HepG2 (cell line): ENCODE results near the gene MTREX. TPM values are rescaled to one million over a fixed set of nuclear protein-coding genes. Genes with fewer than 3 reads are reported as not detected.

Experiments
- EP300 ChIP-seq, 3 experiments: sonication (generic) in 1 of 3; formaldehyde crosslinking in 1 of 3; IDR thresholded peaks; 2 replicates each; pipeline versions ENCODE4 v1.5.1 to v1.6.1; 2011 to 2020; ENCODE audit warnings: low read depth in 2 of 3, low read length in 2 of 3, borderline replicate concordance in 1 of 3, improper control_type of control experiment in 1 of 3, mild to moderate bottlenecking in 1 of 3, missing genetic modification reagents in 1 of 3, moderate library complexity in 1 of 3
- NR2F6 ChIP-seq, 2 experiments: IDR thresholded peaks; 2 replicates each; pipeline ENCODE4 v1.6.1; 2016; ENCODE audit warnings: antibody characterized with exemption in 1 of 2, mild to moderate bottlenecking in 1 of 2
- ZHX2 ChIP-seq, 2 experiments: sonication (generic) in 1 of 2; formaldehyde crosslinking in 1 of 2; IDR thresholded peaks; 2 replicates each; pipeline versions ENCODE4 v1.6.1 to v1.9.0; 2014 to 2022; ENCODE audit warnings: antibody characterized with exemption in 1 of 2, borderline replicate concordance in 1 of 2, inconsistent platforms in 1 of 2, low read depth in 1 of 2, missing genetic modification reagents in 1 of 2
- ZNF770 ChIP-seq: sonication (generic); formaldehyde crosslinking; IDR thresholded peaks from 2 replicates; pipeline ENCODE4 v1.5.0; 2020; ENCODE audit warnings: mild to moderate bottlenecking, missing genetic modification reagents
- polyA plus RNA-seq, 8 experiments: library from polyadenylated mRNA; depleted of rRNA in 3 of 8; stranded (reverse) in 7 of 8; unstranded in 1 of 8; fragments of >200 nt; fragmentation: Illumina TruSeq in 4 of 8; extraction: Trizol in 4 of 8; gene quantifications; 2 replicates each; pipeline versions ENCODE4 v1.2.1 to v1.2.3, GENCODE V29; 2011 to 2016; ENCODE audit warnings: low read depth in 4 of 8, missing spikeins in 1 of 8, mixed read lengths in 1 of 8; ENCODE audit not compliant: insufficient read depth in 1 of 8
- total RNA-seq, 5 experiments: library from RNA; depleted of rRNA; stranded (reverse); fragments of >200 nt; fragmentation: Illumina TruSeq; extraction: Trizol; gene quantifications; 2 replicates each; pipeline ENCODE4 v1.2.3, GENCODE V29; 2016; ENCODE audit warnings: low read depth in 1 of 5

The MTREX gene
- total and polyA plus RNA-seq, 2 of the 13 experiments (the other 11 are each of a cell fraction or from before 2014, with no cell fraction given), result 16.4 to 91.5 TPM

- no peak for TF ChIP-seq ZHX2 (IDR thresholded peaks at IDR 0.05; ENCODE audit: low read depth)
- TF ChIP-seq ZHX2 (CRISPR knock-in tag; IDR thresholded peaks at IDR 0.05; ENCODE audit: borderline replicate concordance), result no peak
- no peak for TF ChIP-seq EP300 (IDR thresholded peaks at IDR 0.05; ENCODE audit: low read depth in 2 of 2, low read length in 2 of 2)
- TF ChIP-seq EP300 (CRISPR knock-in tag; IDR thresholded peaks at IDR 0.05; ENCODE audit: borderline replicate concordance), result no peak
- no peak for TF ChIP-seq ZNF770 (CRISPR knock-in tag)
- no peak for TF ChIP-seq NR2F6 (IDR thresholded peaks at IDR 0.05)
- TF ChIP-seq NR2F6 (CRISPR knock-in tag; IDR thresholded peaks at IDR 0.05), result no peak
Observed at GRCh38 chr5:55471468-55471867, 163.7 kb downstream of the MTREX start (continued).
